ENCODE results near the gene MRPL4. TPM values are rescaled to one million over a fixed set of nuclear protein-coding genes. Genes with fewer than 3 reads are reported as not detected.

The MRPL4 gene
- total RNA-seq, 1 experiment from 2014 or later = 112 TPM

- no peak for TF ChIP-seq ZMAT4 (CRISPR knock-in tag; IDR thresholded peaks at IDR 0.05)
- TF ChIP-seq AR (CRISPR knock-in tag; IDR thresholded peaks at IDR 0.05) = no peak
- no peak for TF ChIP-seq SOX15 (CRISPR knock-in tag; IDR thresholded peaks at IDR 0.05)
- no peak for TF ChIP-seq ZNF512 (CRISPR knock-in tag; IDR thresholded peaks at IDR 0.05; ENCODE audit: borderline replicate concordance)
- TF ChIP-seq ZNF232 (CRISPR knock-in tag; IDR thresholded peaks at IDR 0.05) = no peak
- no peak for TF ChIP-seq ZNF423 (CRISPR knock-in tag; IDR thresholded peaks at IDR 0.05)
These were observed 28.4 kb upstream of the MRPL4 start (continued) for GRCh38 chr19:10223488-10224213.

- no peak overlapping the region for H3K27ac Mint-ChIP-seq
- H3K4me1 Mint-ChIP-seq = peaks cover 5% of the 10 kb centered on the region
- ChIA-PET POLR2A (no interaction called here), CTCF (interaction anchor here (1.1 kb wide), 1 partner anchor 26 kb away, joined by 4 read pairs; no protein-coding TSS in a partner anchor)
- peaks cover 4% of the 10 kb centered on the region; the same call in 1 of the 2 replicates for H3K9me3 Mint-ChIP-seq
- DNase-seq (ENCODE audit: low spot score) = no peak
- peaks cover 8% of the 10 kb centered on the region for H3K36me3 Mint-ChIP-seq
- no peak overlapping the region for H3K4me3 Mint-ChIP-seq
- H3K27me3 Mint-ChIP-seq (ENCODE audit: low read depth) = no peaks in the 10 kb centered on the region
- ATAC-seq = no peak
- TF ChIP-seq ZNF232 (CRISPR knock-in tag; IDR thresholded peaks at IDR 0.05) (no peak), USF2 (CRISPR knock-in tag; IDR thresholded peaks at IDR 0.05) (no peak), ATF2 (CRISPR knock-in tag; IDR thresholded peaks at IDR 0.05; ENCODE audit: borderline replicate concordance, low read depth) (no peak), STAT6 (CRISPR knock-in tag; conservative IDR thresholded peaks at IDR 0.05; ENCODE audit: low read depth) (no peak), ZBTB43 (CRISPR knock-in tag; IDR thresholded peaks at IDR 0.05) (no peak), SOX15 (CRISPR knock-in tag; IDR thresholded peaks at IDR 0.05) (no peak), CREM (CRISPR knock-in tag; IDR thresholded peaks at IDR 0.05) (no peak), MYBL2 (CRISPR knock-in tag; IDR thresholded peaks at IDR 0.05) (no peak), OVOL2 (CRISPR knock-in tag; IDR thresholded peaks at IDR 0.05; ENCODE audit: borderline replicate concordance) (no peak), ZNF416 (CRISPR knock-in tag; IDR thresholded peaks at IDR 0.05) (no peak), ZNF512 (CRISPR knock-in tag; IDR thresholded peaks at IDR 0.05; ENCODE audit: borderline replicate concordance) (no peak), ZNF219 (CRISPR knock-in tag; IDR thresholded peaks at IDR 0.05; ENCODE audit: borderline replicate concordance) (no peak), TEAD4 (CRISPR knock-in tag; IDR thresholded peaks at IDR 0.05) (no peak), NFE2L1 (CRISPR knock-in tag; IDR thresholded peaks at IDR 0.05) (no peak), ZBTB21 (CRISPR knock-in tag; IDR thresholded peaks at IDR 0.05; ENCODE audit: borderline replicate concordance) (no peak), CDX4 (CRISPR knock-in tag; IDR thresholded peaks at IDR 0.05; ENCODE audit: borderline replicate concordance) (no peak), USF1 (CRISPR knock-in tag; IDR thresholded peaks at IDR 0.05) (no peak)
These were observed 27.7 kb upstream of the MRPL4 start for GRCh38 chr19:10224337-10224736.

Data from WTC11 (cell line).